Measurements from ENCODE around the gene NEO1. TPM values are rescaled to one million over a fixed set of nuclear protein-coding genes. Genes with fewer than 3 reads are reported as not detected.

The NEO1 gene
- total RNA-seq, 1 donor from 2014 or later = 2.2 TPM

DNA sequence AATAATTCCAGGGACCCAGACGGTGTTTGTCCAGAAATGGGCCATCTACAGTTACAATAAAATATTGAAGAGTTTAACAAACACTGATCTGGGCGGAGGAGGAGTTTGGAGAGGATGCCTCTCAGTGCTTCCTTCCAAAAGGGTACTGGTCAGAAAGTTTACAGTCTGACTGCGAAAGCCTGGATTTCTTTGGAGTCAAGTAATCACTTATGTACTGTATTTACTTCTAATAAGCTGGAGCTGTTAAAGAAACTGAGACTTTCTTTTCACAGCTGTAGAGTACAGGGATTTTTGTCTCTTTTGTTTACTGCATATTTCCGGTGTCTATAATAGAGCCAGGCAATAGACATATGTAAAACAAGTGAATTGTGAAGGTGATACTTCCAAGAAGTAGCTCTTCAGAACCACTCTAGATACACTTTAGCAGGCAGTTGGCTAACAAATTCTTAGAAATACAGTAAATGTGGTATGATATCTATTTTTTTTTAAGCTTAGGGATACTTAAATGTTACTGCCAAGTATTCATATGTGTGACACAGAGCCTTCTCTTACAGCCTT is 22.1 kb upstream of the NEO1 start:
- DNase-seq (ENCODE audit: extremely low read depth, low read depth, low spot score) = no peak

DNA sequence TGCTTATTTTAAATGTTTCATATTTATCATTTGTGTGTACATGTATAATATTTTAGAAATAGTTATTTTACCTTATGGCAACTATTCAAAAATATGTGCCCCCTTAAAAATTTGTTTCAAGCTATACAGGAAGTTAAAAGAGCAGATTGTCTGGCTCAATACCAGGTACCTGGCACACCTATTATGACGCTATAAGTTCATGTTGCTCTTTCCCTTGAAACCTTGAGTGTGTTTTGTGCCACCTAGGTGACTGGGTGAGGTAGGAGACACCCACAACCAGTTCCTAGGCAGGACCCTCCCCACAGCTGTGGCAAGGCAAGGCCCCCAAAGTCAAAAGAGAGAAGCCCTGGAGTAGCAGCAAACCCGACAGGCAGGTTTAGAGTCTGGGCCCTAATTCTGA is 20.6 kb upstream of the NEO1 start:
- DNase-seq (ENCODE audit: extremely low read depth, low read depth, low spot score) = no peak

- DNase-seq (ENCODE audit: extremely low read depth, low read depth, low spot score) = no peak
Observed at GRCh38 chr15:73033611-73034010, 18.7 kb upstream of the NEO1 start.

GRCh38 chr15:73034221-73034620 is 18.0 kb upstream of the NEO1 start:
- DNase-seq (ENCODE audit: extremely low read depth, low read depth, low spot score) = no peak

- DNase-seq (ENCODE audit: extremely low read depth, low read depth, low spot score) = no peak
Observed at GRCh38 chr15:73035221-73035620, 17.0 kb upstream of the NEO1 start.

- DNase-seq (ENCODE audit: extremely low read depth, low read depth, low spot score) = no peak
Observed at GRCh38 chr15:73038220-73038619, 14.0 kb upstream of the NEO1 start.

DNA sequence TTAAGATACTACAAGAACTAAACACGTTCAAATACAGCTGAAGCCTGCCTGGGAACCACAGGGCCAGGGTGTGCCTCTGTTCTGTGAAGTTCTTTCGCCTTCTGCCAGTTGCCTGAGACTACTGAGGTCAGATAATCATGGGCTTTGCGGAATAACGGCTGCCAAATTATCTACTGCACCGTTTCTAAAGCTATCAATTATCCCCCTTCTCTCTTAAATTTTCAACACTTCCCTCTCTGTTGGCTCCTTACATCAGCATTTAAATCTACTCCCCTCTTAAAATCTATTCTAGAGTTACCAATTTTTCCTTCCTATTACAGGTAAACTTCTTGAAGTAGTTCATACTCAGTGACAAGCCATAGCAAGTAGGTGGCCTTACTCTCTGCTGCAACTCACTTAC is 6.2 kb upstream of the NEO1 start:
- DNase-seq (ENCODE audit: extremely low read depth, low read depth, low spot score) = no peak

DNA sequence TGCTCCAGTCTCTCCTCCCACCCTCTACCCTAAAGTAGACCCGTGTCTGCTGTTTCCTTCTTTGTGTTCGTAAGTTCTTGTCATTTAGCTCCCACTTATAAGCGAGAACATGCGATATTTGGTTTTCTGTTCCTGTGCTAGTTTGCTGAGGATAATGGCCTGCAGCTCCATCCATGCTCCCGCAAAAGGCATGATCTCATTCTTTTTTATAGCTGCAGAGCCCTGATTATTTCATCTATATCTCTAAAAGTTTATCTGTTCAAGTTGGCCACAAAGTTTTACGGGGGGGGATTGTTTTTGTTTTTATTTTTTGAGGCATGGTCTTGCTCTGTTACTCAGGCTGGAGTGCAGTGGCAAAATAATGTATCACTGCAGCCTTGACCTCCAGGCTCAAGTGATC is 4.4 kb upstream of the NEO1 start:
- no peak for DNase-seq (ENCODE audit: extremely low read depth, low read depth, low spot score)

DNA sequence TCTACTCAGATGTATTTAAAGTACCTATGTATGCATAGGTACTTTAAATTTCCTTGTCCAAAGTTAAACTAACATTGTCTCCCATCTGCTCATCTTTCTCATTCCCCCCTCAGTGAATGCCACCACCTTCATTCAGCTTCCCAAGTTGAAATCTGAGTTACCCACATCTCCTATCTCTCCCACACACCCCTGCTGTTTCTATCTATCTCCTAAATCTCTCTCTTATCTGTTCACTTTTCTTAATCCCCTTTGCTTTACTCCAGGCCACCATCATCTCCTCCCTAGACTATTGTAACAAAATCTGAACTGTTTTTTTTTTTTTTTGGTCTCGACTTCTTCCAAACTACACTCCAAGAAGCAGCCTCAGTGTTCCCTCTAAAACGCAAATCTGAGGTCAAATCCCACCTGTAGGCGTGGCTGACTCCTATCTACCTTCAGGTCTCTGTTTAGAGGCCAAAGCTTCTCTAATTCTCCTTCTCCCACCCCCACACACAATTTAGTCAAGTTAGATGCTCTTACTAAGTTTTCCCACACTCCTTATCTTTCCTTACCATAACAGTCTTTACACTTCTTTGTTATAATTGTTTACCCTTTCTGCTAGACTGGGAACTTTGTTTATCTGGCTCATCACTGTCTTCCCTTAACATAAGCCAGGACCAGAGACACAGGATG is 3.5 kb upstream of the NEO1 start:
- no peak for DNase-seq (ENCODE audit: extremely low read depth, low read depth, low spot score)

DNA sequence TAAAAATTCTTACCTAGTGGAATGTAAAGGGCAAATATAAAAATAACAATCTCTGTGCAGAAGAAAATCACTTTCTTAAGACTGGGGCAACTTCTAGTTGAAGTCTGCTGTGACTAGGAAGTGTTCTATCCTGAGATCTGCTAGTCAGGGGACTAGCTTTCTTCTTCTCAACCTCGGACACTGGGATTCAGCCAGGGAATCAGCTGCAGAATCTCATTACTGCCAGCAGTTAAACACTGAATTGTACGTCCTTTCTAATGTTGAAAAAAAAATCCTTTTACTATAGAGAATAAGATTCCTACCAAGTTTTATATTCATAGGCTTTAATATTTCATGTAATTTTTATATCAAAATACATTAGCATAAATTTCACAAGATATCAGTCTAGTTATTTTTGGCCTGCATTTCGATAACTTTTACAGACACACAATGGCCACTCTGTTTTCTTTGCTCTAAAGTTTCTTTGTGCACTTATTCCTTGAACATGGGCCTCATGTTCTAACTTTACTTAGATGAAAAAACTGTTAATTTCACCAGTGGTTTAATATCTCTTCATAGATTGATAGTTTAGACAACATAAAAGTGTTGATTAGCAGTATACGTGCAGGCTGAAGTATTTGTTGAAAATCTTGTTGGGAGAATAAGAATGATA is 2.6 kb upstream of the NEO1 start:
- no peak for DNase-seq (ENCODE audit: extremely low read depth, low read depth, low spot score)

- no peak for DNase-seq (ENCODE audit: extremely low read depth, low read depth, low spot score)
Observed at GRCh38 chr15:73050561-73051295, 1.5 kb upstream of the NEO1 start.

GRCh38 chr15:73051391-73051806 is 864 bp upstream of the NEO1 start:
- DNase-seq (ENCODE audit: extremely low read depth, low read depth, low spot score) = no peak

DNA sequence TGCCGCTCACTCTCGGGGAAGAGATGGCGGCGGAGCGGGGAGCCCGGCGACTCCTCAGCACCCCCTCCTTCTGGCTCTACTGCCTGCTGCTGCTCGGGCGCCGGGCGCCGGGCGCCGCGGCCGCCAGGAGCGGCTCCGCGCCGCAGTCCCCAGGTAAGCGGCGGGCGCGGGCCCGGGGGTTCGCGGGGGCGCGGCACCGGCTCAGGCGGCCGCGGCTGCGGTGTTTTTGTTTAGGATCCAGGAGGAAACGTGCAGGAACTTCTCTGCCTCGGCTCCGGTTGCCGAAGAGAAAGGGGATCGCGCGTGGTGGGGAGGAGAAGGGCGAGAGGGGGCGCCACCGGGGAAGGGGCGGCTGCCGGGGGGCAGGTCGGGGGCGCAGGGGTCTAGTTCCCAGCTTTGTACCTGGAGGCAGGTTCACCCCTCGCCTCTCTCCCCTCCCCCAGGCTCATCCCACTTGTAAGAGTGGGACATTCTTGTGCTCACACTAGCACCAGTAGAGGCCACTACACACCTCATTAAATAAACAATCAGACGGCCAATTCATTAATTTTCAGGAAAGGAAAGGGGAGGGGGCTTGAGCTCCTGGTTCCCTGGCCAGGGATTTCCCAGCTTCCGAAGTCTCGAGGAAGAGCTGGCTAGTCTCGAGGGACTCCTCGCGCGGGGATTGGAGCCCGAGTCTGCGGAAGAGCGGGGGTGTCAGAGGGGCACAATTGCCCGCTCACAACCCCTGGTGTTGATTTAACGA is 562 bp downstream of the NEO1 start:
- DNase-seq (ENCODE audit: extremely low read depth, low read depth, low spot score) = no peak

DNA sequence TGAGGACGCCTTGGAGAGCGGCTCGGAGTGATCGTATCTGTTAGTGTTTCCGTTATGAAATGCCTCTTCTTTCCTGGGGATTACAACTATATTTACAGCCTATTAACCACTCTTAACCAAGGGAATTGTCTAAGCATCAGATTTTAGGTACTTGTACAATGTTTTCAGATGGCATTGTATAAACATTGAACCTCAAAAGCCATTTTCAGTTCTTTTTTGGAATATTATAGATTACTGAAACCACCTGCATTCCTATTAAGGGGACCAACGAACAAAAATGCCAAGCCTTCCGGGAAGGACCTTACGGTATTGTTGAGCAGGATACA is 1.1 kb downstream of the NEO1 start:
- no peak for DNase-seq (ENCODE audit: extremely low read depth, low read depth, low spot score)

- DNase-seq (ENCODE audit: extremely low read depth, low read depth, low spot score) = no peak
Observed at GRCh38 chr15:73054417-73054953, 2.2 kb downstream of the NEO1 start.

- DNase-seq (ENCODE audit: extremely low read depth, low read depth, low spot score) = no peak
Observed at GRCh38 chr15:73056460-73056859, 4.2 kb downstream of the NEO1 start.

- no peak for DNase-seq (ENCODE audit: extremely low read depth, low read depth, low spot score)
Observed at GRCh38 chr15:73058437-73058836, 6.2 kb downstream of the NEO1 start.

DNA sequence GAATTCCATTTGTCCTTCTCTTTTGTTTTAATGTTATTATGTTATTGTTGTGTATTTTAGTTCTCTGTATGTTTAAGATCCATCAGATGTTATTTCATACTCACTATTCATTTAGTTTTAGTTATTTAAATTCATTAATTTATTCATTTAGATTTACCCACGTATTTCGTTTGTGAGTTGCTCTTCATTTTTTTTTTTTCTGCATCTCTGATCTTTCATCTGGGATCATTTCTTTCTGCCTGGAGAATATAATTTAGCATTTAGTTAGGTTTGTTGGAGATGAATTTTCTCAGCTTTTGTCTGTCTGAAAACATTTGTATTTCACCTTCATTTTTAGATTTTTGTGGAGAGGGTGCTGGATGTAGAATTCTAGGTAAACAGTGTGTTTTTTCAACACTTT is 12.9 kb downstream of the NEO1 start:
- no peak for DNase-seq (ENCODE audit: extremely low read depth, low read depth, low spot score)

DNA sequence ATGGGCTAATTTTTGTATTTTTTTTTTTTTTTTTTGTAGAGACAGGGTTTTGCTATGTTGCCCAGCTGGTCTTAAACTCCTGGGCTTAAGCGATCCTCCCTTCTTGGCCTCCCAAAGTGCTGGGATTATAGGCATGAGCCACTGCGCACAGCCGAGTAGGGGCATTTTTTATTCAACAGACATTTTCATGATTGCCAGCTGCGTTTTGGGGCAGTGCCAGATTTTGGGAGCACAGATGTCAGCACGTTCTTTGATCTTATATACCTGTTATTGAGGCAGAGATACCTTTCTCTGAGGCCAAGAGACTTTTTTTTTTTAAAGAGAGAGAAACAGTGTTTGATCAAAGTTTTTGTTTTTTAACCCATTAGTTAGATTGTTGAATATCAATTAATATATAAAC is 16.8 kb downstream of the NEO1 start:
- DNase-seq (ENCODE audit: extremely low read depth, low read depth, low spot score) = no peak

- DNase-seq (ENCODE audit: extremely low read depth, low read depth, low spot score) = no peak
Observed at GRCh38 chr15:73072894-73073293, 20.6 kb downstream of the NEO1 start.

- no peak for DNase-seq (ENCODE audit: extremely low read depth, low read depth, low spot score)
Observed at GRCh38 chr15:73074241-73074640, 22.0 kb downstream of the NEO1 start.
